ENCODE measurements around the gene EPAS1.

DNA sequence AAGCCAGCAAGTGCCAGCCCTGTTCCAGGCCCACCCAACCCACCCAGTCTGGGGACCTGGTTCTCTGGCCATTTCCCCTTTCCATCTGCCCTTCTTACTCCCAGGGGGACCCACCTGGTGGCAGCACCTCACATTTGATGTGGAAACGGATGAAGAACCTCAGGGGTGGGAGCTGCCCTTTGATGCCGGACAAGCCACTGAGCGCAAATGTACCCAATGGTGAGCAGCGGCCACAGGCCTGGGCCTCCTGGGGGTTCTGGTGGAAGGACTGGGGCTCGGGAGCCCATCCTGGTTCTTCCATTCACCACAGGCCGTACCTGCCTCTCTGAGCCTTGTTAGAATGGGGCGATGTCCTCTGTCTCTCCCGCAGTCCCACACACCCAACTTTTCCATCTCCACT is 84.7 kb downstream of the EPAS1 start:
- TF ChIP-seq, protein P1, sequence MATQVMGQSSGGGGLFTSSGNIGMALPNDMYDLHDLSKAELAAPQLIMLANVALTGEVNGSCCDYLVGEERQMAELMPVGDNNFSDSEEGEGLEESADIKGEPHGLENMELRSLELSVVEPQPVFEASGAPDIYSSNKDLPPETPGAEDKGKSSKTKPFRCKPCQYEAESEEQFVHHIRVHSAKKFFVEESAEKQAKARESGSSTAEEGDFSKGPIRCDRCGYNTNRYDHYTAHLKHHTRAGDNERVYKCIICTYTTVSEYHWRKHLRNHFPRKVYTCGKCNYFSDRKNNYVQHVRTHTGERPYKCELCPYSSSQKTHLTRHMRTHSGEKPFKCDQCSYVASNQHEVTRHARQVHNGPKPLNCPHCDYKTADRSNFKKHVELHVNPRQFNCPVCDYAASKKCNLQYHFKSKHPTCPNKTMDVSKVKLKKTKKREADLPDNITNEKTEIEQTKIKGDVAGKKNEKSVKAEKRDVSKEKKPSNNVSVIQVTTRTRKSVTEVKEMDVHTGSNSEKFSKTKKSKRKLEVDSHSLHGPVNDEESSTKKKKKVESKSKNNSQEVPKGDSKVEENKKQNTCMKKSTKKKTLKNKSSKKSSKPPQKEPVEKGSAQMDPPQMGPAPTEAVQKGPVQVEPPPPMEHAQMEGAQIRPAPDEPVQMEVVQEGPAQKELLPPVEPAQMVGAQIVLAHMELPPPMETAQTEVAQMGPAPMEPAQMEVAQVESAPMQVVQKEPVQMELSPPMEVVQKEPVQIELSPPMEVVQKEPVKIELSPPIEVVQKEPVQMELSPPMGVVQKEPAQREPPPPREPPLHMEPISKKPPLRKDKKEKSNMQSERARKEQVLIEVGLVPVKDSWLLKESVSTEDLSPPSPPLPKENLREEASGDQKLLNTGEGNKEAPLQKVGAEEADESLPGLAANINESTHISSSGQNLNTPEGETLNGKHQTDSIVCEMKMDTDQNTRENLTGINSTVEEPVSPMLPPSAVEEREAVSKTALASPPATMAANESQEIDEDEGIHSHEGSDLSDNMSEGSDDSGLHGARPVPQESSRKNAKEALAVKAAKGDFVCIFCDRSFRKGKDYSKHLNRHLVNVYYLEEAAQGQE (IDR thresholded peaks at IDR 0.05; ENCODE audit: insufficient read depth in 1 of 2, low read depth in 2 of 2, low read length in 1 of 2): no peak
- TF ChIP-seq, protein P2, sequence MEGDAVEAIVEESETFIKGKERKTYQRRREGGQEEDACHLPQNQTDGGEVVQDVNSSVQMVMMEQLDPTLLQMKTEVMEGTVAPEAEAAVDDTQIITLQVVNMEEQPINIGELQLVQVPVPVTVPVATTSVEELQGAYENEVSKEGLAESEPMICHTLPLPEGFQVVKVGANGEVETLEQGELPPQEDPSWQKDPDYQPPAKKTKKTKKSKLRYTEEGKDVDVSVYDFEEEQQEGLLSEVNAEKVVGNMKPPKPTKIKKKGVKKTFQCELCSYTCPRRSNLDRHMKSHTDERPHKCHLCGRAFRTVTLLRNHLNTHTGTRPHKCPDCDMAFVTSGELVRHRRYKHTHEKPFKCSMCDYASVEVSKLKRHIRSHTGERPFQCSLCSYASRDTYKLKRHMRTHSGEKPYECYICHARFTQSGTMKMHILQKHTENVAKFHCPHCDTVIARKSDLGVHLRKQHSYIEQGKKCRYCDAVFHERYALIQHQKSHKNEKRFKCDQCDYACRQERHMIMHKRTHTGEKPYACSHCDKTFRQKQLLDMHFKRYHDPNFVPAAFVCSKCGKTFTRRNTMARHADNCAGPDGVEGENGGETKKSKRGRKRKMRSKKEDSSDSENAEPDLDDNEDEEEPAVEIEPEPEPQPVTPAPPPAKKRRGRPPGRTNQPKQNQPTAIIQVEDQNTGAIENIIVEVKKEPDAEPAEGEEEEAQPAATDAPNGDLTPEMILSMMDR (IDR thresholded peaks at IDR 0.05): no peak
- TF ChIP-seq POLR2AphosphoS5 (IDR thresholded peaks at IDR 0.05; ENCODE audit: low read depth, low read length) (no peak), SIN3A (IDR thresholded peaks at IDR 0.05; ENCODE audit: borderline replicate concordance, insufficient read depth, low read depth, low read length) (no peak)

Data from Panc1 (cell line).